Lung (tissue), 12 donors: ENCODE data around the gene CACNA1E. TPM values are rescaled to one million over a fixed set of nuclear protein-coding genes. Genes with fewer than 3 reads are reported as not detected.
A peak's percentile ranks its signal among the peaks of the same experiment; 100 is the strongest.

Experiments
- ATAC-seq: fragments of 200-7000 bp; cut with Tn5 transposase; one replicate; pipeline ENCODE4 v1.9.1; 2020; ENCODE audit warnings: moderate number of reproducible peaks; ENCODE audit not compliant: insufficient read depth, low FRiP score
- DNase-seq, 3 donors: peaks; one replicate each; pipeline ENCODE4 v3.0.0-alpha.2; 2013 to 2017
- H3K27ac ChIP-seq, 2 donors: one replicate each; pipeline ENCODE4 v1.5.1; 2013; ENCODE audit warnings: mild to moderate bottlenecking in 2 of 2, moderate library complexity in 2 of 2, control low read depth in 1 of 2, inconsistent platforms in 1 of 2, low read depth in 1 of 2, low read length in 1 of 2
- H3K27me3 ChIP-seq, 3 donors: one replicate each; pipeline ENCODE4 v1.5.1; 2013; ENCODE audit warnings: low read length in 2 of 3; ENCODE audit not compliant: control insufficient read depth in 3 of 3, insufficient read depth in 3 of 3
- H3K36me3 ChIP-seq, 4 donors: one replicate each; pipeline ENCODE4 v1.5.1; 2013; ENCODE audit warnings: low read length in 4 of 4, mild to moderate bottlenecking in 1 of 4, moderate library complexity in 1 of 4; ENCODE audit not compliant: control insufficient read depth in 4 of 4, insufficient read depth in 4 of 4
- H3K4me1 ChIP-seq, 5 donors: one replicate each; pipeline ENCODE4 v1.5.1; 2013; ENCODE audit warnings: low read length in 5 of 5, mild to moderate bottlenecking in 2 of 5, moderate library complexity in 1 of 5; ENCODE audit not compliant: control insufficient read depth in 5 of 5, insufficient read depth in 5 of 5
- H3K4me3 ChIP-seq: one replicate; pipeline ENCODE4 v1.5.1; 2013; ENCODE audit warnings: mild to moderate bottlenecking, control low read depth, moderate library complexity
- H3K9ac ChIP-seq, 2 donors: one replicate each; pipeline ENCODE4 v1.5.1; 2013; ENCODE audit warnings: low read length in 2 of 2, control low read depth in 1 of 2; ENCODE audit not compliant: insufficient read depth in 1 of 2
- H3K9me3 ChIP-seq, 4 donors: one replicate each; pipeline ENCODE4 v1.5.1; 2013; ENCODE audit warnings: low read length in 3 of 4, mild to moderate bottlenecking in 1 of 4, moderate library complexity in 1 of 4; ENCODE audit not compliant: control insufficient read depth in 4 of 4, insufficient read depth in 3 of 4
- WGBS, 2 donors: extraction: QIAGEN DNeasy Blood & Tissue Kit; methylation state at CpG; one replicate each; pipeline ENCODE4 v1.1.7; 2013; 5-methylcytosine and 5-hydroxymethylcytosine counted together
- polyA plus RNA-seq, 2 donors: library from polyadenylated mRNA; stranded (reverse); fragments of 200-250 nt; gene quantifications; one replicate each; pipeline ENCODE4 v1.2.1, GENCODE V29; 2013
- total RNA-seq, 2 donors: library from RNA; depleted of rRNA in 1 of 2; stranded (reverse); fragments of >200 nt in 1 of 2; gene quantifications; one replicate each; pipeline ENCODE4 v1.2.1, GENCODE V29; 2014 to 2021
- TF ChIP-seq, protein P1 (sequence below): IDR thresholded peaks from 2 replicates; pipeline ENCODE4 v1.5.1; 2012; ENCODE audit warnings: mild to moderate bottlenecking; ENCODE audit errors: control extremely low read depth, extremely low read depth
- donor health status: control.
- donor health status: control.
- donor health status: Bipolar disorder and iron deficiency.
- donor health status: healthy.
- donor health status: DM: yes; HTN: yes; CAD: no.

The CACNA1E gene
- total and polyA plus RNA-seq, 4 donors, result 0.02 to 1.4 (median 0.80) TPM

DNA sequence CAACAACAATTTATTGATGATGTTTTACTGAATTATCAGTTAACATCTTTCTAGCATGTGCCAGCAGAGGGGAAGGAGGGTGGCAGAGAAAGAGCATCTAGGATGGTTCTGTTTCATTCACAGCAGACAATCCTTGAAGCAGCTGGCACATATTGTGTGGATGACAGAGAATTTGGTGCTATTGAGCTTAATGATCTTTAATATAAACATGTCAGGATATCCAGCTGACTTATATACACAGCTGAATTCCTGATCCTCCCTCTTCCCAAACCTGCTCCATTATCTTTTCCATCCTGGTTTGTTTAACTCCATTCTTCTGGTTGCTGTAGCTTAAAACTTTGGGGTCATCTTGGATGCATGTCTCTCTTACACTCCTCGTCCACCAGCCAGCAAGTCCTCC, 218.6 kb downstream of the CACNA1E start:
- H3K9me3 ChIP-seq, result peaks cover 0 to 1% (median 0%) of the 10 kb centered on the region in 4 donors
- DNase-seq (peak; percentile 19 to 77 (median 57)), ATAC-seq (no peak)
- H3K27ac ChIP-seq, result no peak overlapping the region
- H3K36me3 ChIP-seq, result no peaks in the 10 kb centered on the region
- TF ChIP-seq, protein P1, sequence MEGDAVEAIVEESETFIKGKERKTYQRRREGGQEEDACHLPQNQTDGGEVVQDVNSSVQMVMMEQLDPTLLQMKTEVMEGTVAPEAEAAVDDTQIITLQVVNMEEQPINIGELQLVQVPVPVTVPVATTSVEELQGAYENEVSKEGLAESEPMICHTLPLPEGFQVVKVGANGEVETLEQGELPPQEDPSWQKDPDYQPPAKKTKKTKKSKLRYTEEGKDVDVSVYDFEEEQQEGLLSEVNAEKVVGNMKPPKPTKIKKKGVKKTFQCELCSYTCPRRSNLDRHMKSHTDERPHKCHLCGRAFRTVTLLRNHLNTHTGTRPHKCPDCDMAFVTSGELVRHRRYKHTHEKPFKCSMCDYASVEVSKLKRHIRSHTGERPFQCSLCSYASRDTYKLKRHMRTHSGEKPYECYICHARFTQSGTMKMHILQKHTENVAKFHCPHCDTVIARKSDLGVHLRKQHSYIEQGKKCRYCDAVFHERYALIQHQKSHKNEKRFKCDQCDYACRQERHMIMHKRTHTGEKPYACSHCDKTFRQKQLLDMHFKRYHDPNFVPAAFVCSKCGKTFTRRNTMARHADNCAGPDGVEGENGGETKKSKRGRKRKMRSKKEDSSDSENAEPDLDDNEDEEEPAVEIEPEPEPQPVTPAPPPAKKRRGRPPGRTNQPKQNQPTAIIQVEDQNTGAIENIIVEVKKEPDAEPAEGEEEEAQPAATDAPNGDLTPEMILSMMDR, result no peak
- H3K27me3 ChIP-seq, result no peaks in the 10 kb centered on the region
- no peak overlapping the region for H3K4me3 ChIP-seq
- H3K9ac ChIP-seq, result no peak overlapping the region
- 38 to 56% methylated on average over 1 of the region's 1 CpG for WGBS, 2 donors
- peaks cover 0 to 24% (median 9%) of the 10 kb centered on the region in 5 donors for H3K4me1 ChIP-seq

DNA sequence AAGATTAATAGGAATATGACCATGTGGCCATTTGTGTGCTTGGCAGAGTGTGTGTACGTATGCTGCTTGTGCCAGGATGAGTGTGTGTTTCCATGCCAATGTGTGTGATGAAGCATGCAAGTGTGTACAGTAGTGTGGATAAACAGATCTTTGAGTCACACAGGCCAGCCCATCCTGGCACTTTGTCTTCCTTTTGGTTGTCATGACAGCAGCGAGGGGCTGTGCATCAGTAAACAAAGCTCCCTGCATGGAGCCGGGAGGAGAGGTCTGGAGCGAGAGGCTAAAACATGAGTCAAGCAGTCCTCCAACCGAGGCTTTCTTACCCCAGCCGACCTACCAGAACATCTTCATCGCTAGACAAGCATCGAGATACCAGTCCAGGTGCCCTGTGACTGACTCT, 221.2 kb downstream of the CACNA1E start:
- peaks cover 0 to 3% (median 0%) of the 10 kb centered on the region in 4 donors for H3K9me3 ChIP-seq
- no peak overlapping the region for H3K4me3 ChIP-seq
- DNase-seq (peak; percentile 65 to 79 (median 77)), ATAC-seq (no peak)
- H3K27ac ChIP-seq, result no peak overlapping the region
- no peak overlapping the region for H3K9ac ChIP-seq
- 64 to 68% methylated on average over 8 of the region's 8 CpGs for WGBS, 2 donors
- TF ChIP-seq, protein P1, result no peak
- H3K4me1 ChIP-seq, result peaks cover 0 to 21% (median 9%) of the 10 kb centered on the region in 5 donors
- H3K27me3 ChIP-seq, result no peaks in the 10 kb centered on the region
- no peaks in the 10 kb centered on the region for H3K36me3 ChIP-seq

DNA sequence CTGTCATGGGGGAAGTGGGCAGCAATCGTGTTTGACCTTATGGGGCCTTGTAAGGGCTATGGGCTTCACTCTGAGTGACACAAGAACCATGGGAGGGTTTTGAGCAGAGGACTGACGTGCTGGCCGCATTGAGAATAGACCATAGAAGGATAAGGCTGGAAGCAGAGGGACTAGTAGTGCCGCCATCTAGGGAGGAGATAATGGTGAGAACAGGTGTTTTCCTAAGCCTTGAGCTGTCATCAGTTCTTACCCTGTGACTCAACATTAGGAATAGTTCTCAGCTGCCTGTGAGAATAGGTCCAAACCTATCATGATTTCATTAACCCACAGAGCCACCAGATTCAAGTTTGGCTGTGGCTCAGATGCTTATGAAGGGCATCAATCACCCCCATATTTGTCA, 228.5 kb downstream of the CACNA1E start:
- peaks cover 0 to 17% (median 0%) of the 10 kb centered on the region in 5 donors for H3K4me1 ChIP-seq
- DNase-seq, result no peak
- H3K27me3 ChIP-seq, result no peaks in the 10 kb centered on the region
- 89 to 94% methylated on average over 4 of the region's 4 CpGs for WGBS, 2 donors
- no peaks in the 10 kb centered on the region for H3K36me3 ChIP-seq
- H3K9me3 ChIP-seq, result peaks cover 0 to 2% (median 0%) of the 10 kb centered on the region in 4 donors
- H3K9ac ChIP-seq, result no peak overlapping the region
- H3K4me3 ChIP-seq, result no peak overlapping the region
- no peak for ATAC-seq
- TF ChIP-seq, protein P1, result no peak
- no peak overlapping the region for H3K27ac ChIP-seq

DNA sequence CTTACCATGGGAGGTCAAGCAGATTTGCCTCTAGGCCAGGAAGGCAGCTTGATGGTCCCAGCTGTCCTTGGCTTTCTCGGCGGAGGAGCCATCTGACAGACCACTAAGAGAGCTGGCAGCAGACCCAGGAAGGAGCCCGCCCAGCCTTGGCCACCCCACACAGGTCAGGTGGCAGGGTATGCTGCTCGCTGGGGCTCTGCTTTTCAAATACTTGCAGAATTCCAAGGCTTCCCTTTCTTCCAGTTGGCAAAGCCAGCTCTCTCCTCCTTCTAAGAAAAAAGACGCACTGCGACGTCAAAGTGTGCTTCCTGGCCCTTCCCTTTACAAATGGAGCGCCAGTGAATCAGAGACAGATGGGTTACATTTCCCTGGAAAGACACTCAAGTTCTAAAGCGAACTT, 229.4 kb downstream of the CACNA1E start:
- 70 to 80% methylated on average over 9 of the region's 9 CpGs for WGBS, 2 donors
- no peak overlapping the region for H3K9ac ChIP-seq
- no peaks in the 10 kb centered on the region for H3K27me3 ChIP-seq
- peaks cover 0 to 17% (median 0%) of the 10 kb centered on the region in 5 donors for H3K4me1 ChIP-seq
- ATAC-seq (no peak), DNase-seq (peak; percentile 68 to 91 (median 87))
- no peak overlapping the region for H3K27ac ChIP-seq
- H3K4me3 ChIP-seq, result no peak overlapping the region
- H3K9me3 ChIP-seq, result peaks cover 0 to 2% (median 0%) of the 10 kb centered on the region in 4 donors
- no peaks in the 10 kb centered on the region for H3K36me3 ChIP-seq
- TF ChIP-seq, protein P1, result no peak
